GM18520 (cell line): ENCODE measurements around the gene TCTN2.

Experiments used
- ATAC-seq: cut with Tn5 transposase; IDR thresholded peaks from one replicate; pipeline ENCODE4 v1.9.1; 2021; ENCODE audit not compliant: unreplicated experiment

The TCTN2 gene

DNA sequence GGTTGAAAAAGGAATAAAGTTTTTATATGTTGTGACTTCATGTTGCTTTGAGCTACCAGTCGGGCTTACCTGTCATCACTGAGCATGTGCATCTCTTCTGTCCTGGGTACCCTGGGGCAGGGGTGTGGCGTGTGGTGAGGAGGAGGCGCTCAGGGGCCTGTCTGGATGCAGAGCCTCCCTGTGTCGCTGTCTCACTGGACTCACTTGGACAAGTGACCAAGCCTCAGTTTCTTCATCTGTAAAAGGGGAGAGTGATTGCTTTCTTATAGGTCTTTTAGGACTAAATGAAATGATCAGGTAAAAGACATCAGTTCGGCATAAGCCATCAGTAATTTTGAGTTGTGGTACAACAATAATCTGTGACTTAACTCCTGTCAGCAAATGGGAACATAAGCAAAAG is 63.4 kb downstream of the TCTN2 start:
- no peak for ATAC-seq

GRCh38 chr12:123741937-123742572 is 71.1 kb downstream of the TCTN2 start:
- no peak for ATAC-seq

- no peak for ATAC-seq
Measured at GRCh38 chr12:123743002-123743401, 72.1 kb downstream of the TCTN2 start.

DNA sequence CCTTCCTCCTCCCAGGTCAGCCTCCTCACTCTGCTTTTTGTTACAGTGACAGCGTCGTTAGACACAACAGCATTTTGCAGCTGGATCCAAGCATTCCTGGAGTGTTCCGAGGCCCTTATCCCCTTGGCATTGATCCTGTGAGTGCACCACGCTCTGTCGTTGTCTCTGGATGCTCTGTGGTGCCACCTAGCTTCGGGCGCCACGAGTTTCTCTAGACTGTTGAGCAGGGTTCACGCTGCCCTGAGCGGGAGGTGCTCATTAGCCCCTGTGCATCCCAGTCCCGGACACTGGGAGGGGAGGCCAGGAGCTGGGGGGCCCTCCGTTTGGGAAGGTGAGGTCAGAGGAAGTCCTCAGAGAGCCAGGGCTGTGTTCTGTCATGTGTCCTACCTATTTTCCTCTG is 73.9 kb downstream of the TCTN2 start:
- ATAC-seq = no peak

DNA sequence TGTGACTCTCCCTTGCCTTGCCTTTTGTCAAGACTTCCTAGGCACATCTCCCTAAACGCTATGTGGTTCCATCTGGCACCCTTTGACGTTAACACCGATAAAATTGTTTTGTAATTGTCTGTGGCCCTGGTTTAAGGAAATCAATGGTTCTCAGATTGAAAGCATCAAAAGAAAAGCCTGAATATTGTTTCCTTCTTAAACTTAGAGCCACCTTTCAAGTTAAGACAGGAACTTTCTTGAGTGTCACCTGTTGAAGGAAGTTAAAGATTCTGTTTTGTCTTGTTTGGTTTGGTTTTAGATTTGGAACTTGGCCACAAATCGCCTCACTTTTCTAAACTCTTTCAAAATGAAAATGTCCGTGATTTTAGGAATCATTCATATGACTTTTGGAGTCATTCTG is 76.4 kb downstream of the TCTN2 start:
- ATAC-seq = no peak

GRCh38 chr12:123748161-123748560 is 77.2 kb downstream of the TCTN2 start:
- no peak for ATAC-seq

DNA sequence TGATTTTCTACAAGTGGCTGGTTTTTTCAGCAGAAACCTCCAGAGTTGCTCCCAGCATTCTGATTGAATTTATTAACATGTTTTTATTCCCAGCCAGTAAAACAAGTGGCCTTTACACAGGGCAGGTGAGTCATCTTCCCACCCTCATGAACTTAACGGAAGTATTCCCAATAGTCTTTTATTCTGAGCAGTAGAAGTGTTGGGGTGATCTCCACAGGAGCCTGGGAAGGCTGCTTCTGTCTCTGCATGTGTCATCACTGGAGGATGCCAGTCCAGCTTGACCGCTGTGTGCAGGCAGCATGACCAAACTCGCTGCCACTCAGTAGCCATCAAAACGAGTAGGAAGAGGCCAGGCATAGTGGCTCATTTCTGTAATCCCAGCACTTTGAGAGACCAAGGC is 77.7 kb downstream of the TCTN2 start:
- no peak for ATAC-seq

DNA sequence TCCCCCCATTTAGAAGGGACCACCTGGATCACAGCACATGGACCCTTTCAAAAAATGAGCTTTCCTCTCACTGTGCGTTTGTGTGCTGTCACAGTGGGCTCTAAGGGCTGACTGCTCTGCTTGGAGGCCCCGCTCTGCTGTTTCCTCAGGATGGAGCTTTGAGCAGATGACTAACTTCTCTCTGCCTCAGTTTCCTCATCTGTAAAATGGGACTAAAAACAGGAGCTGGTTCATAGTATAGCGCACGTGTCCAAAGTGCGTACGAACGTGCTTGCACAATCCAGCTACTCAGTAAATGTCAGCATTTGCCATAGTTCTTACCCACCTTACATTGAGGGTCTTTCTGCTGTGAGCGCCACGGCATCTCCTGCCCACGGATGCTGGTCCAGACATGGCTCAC is 78.4 kb downstream of the TCTN2 start:
- ATAC-seq = no peak

DNA sequence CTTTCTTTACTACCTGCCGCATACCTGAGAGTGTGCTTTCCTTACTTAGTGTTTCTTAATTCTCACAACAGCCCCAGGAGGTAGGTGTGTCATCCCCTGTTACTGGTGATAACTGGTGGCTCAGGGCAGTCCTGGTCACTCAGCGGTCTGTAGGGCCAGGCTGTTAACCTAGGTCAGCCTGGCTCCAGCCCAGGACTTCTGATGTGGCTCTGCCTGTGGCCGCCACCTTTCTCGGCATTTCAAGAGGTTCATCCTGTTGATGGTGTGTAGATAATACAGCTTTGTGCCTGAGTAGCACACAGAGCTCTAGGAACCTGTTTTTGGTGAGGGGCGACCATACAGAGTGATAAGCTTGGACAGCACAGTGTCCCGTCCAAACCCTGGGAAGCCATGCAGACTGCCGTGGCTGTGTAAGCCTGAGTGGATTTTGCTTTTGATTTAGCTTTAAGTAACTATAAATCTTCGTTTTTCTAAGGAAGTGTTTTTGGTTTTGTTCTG is 79.3 kb downstream of the TCTN2 start:
- ATAC-seq = no peak

DNA sequence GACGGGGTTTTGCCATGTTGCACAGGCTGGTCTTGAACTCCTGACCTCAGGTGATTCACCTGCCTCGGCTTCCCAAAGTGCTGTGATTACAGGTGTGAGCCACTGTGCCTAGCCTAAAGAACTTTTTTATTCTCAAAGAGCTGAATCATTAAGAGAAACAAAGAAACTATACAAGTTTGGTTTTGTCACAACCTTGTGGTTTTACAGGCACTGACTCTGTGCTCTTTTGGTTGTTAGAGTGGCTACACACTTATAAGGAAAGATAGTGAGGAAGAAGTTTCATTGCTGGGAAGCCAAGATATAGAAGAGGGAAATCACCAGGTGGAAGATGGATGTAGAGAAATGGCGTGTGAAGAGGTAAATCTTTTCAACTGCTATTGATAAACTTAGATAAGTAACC is 81.1 kb downstream of the TCTN2 start:
- ATAC-seq = no peak

GRCh38 chr12:123754041-123754772 is 83.3 kb downstream of the TCTN2 start:
- ATAC-seq = no peak

- ATAC-seq = no peak
Measured at GRCh38 chr12:123757561-123757960, 86.6 kb downstream of the TCTN2 start.
